Hematopoietic multipotent progenitor cell (in vitro differentiated cells): ENCODE results near the gene ESRP2. TPM values are rescaled to one million over a fixed set of nuclear protein-coding genes. Genes with fewer than 3 reads are reported as not detected.

ENCODE experiments used
- small RNA-seq: library from RNA; depleted of rRNA; stranded (forward); fragments of <200 nt; gene quantifications from one replicate; pipeline ENCODE3, GENCODE V24; 2012
- total RNA-seq: library from RNA; depleted of rRNA; stranded (reverse); fragments of >200 nt; gene quantifications from one replicate; pipeline ENCODE4 v1.2.3, GENCODE V29; 2012

ESRP2 gene
- total RNA-seq, 1 donor = 0.27 TPM

Small RNA genes within 50 kb of the gene (small RNA-seq; reads per million reads assigned to genes)
- gene RF00554 (not detected), gene RNU6-1262P (not detected)

Other genes with a start within 250 kb of the ESRP2 start
- gene DPEP2, start 236.6 kb downstream of the ESRP2 start, total RNA-seq = 55.2 TPM
- under 0.01 TPM for gene DPEP2NB, start 220.2 kb downstream of the ESRP2 start, total RNA-seq
- gene DDX28, start 212.9 kb downstream of the ESRP2 start, total RNA-seq = 32.6 TPM
- 15.1 TPM for gene DUS2, start 212.8 kb downstream of the ESRP2 start, total RNA-seq
- 52.2 TPM for gene NFATC3, start 150.8 kb downstream of the ESRP2 start, total RNA-seq
- gene PLA2G15, start 9.2 kb upstream of the ESRP2 start, total RNA-seq = 32.9 TPM
- 41.2 TPM for gene SLC7A6, start 28.4 kb upstream of the ESRP2 start, total RNA-seq
- 12.4 TPM for gene SLC7A6OS, start 74.8 kb upstream of the ESRP2 start, total RNA-seq
- 85.9 TPM for gene PRMT7, start 74.9 kb upstream of the ESRP2 start, total RNA-seq
- gene SMPD3, start 212.4 kb upstream of the ESRP2 start, total RNA-seq = 0.54 TPM